Naive thymus-derived CD4-positive, alpha-beta T cell (primary cell): ENCODE measurements around the gene MARCHF3. TPM values are rescaled to one million over a fixed set of nuclear protein-coding genes. Genes with fewer than 3 reads are reported as not detected.

Source experiments
- ATAC-seq: fragments of 150-1000 bp; cut with Tn5 transposase; 2 replicates; pipeline ENCODE4 v1.10.0; 2021; ENCODE audit warnings: mild to moderate bottlenecking, moderate library complexity
- CTCF ChIA-PET: fragments of 350-600 bp; sonication (Branson Sonifier 250); formaldehyde crosslinking; loops from one replicate; lab custom pipeline; 2021; ENCODE audit warnings: antibody characterized with exemption; lab: Charles Lee
- POLR2A ChIA-PET: fragments of 350-600 bp; sonication (Branson Sonifier 250); formaldehyde crosslinking; loops from one replicate; lab custom pipeline; 2021; ENCODE audit warnings: antibody characterized with exemption, inconsistent platforms; lab: Charles Lee
- DNase-seq, 9 donors: peaks; one replicate each; pipeline versions ENCODE4 v3.0.0 to v3.0.0-alpha.2; 2020 to 2022; ENCODE audit warnings: mixed read lengths in 1 of 9
- H3K27ac ChIP-seq: one replicate; pipeline ENCODE4 v1.7.0; 2013; ENCODE audit warnings: mild to moderate bottlenecking, low read depth, low read length, moderate library complexity
- H3K27me3 ChIP-seq, 2 donors: one replicate each; pipeline ENCODE4 v1.7.0; 2013; ENCODE audit warnings: low read length in 2 of 2, mild to moderate bottlenecking in 2 of 2, moderate library complexity in 2 of 2; ENCODE audit not compliant: control insufficient read depth in 2 of 2, insufficient read depth in 2 of 2
- H3K36me3 ChIP-seq, 3 experiments: 1 replicate in 2 of 3; 2 replicates in 1 of 3; pipeline ENCODE4 v1.7.0; 2013; ENCODE audit warnings: low read length in 3 of 3, mild to moderate bottlenecking in 3 of 3, moderate library complexity in 1 of 3; ENCODE audit not compliant: insufficient read depth in 3 of 3, control insufficient read depth in 2 of 3
- H3K4me1 ChIP-seq, 2 donors: one replicate each; pipeline ENCODE4 v1.7.0; 2013; ENCODE audit warnings: low read length in 2 of 2, mild to moderate bottlenecking in 2 of 2, moderate library complexity in 1 of 2; ENCODE audit not compliant: control insufficient read depth in 2 of 2, insufficient read depth in 2 of 2
- H3K4me3 ChIP-seq: 2 replicates; pipeline ENCODE4 v1.7.0; 2013; ENCODE audit warnings: mild to moderate bottlenecking, low read length
- H3K9me3 ChIP-seq, 3 experiments: 1 replicate in 2 of 3; 2 replicates in 1 of 3; pipeline ENCODE4 v1.7.0; 2013; ENCODE audit warnings: low read length in 3 of 3; ENCODE audit not compliant: control insufficient read depth in 2 of 3
- H3K27ac Mint-ChIP-seq, 9 donors: one replicate each; pipeline ENCODE4 v1.8.0; 2020 to 2022; ENCODE audit warnings: mixed read lengths in 9 of 9, mild to moderate bottlenecking in 8 of 9, moderate library complexity in 5 of 9, inconsistent platforms in 2 of 9
- H3K27me3 Mint-ChIP-seq, 5 donors: one replicate each; pipeline ENCODE4 v1.8.0; 2021 to 2022; ENCODE audit warnings: mixed read lengths in 5 of 5, mild to moderate bottlenecking in 1 of 5
- H3K36me3 Mint-ChIP-seq, 5 donors: one replicate each; pipeline ENCODE4 v1.8.0; 2020 to 2022; ENCODE audit warnings: mixed read lengths in 5 of 5, mild to moderate bottlenecking in 3 of 5, inconsistent platforms in 1 of 5
- H3K4me1 Mint-ChIP-seq, 7 donors: one replicate each; pipeline ENCODE4 v1.8.0; 2020 to 2022; ENCODE audit warnings: mixed read lengths in 7 of 7, mild to moderate bottlenecking in 3 of 7, inconsistent platforms in 1 of 7
- H3K4me3 Mint-ChIP-seq, 10 donors: one replicate each; pipeline ENCODE4 v1.8.0; 2020 to 2022; ENCODE audit warnings: mild to moderate bottlenecking in 10 of 10, mixed read lengths in 10 of 10, moderate library complexity in 6 of 10, inconsistent platforms in 2 of 10
- H3K9me3 Mint-ChIP-seq, 11 donors: one replicate each; pipeline ENCODE4 v1.8.0; 2020 to 2022; ENCODE audit warnings: mixed read lengths in 11 of 11, mild to moderate bottlenecking in 4 of 11, inconsistent platforms in 1 of 11, moderate library complexity in 1 of 11
- intact Hi-C, 2 donors: fragments of 100-400 bp; cut with micrococcal nuclease; formaldehyde crosslinking; loops; one replicate each; pipeline ENCODE4 v1.15.1; 2023
- polyA plus RNA-seq, 2 donors: library from polyadenylated mRNA; unstranded; fragments of 300-500 nt; fragmentation: Illumina TruSeq; gene quantifications; one replicate each; pipeline ENCODE4 v1.2.3, GENCODE V29; 2021
- total RNA-seq, 6 experiments: library from RNA in 5 of 6; stranded (reverse) in 5 of 6; gene quantifications; 1 replicate in 5 of 6; 2 replicates in 1 of 6; pipeline ENCODE4 v1.2.3 and lab custom pipeline; 2021 to 2026

Gene MARCHF3
- total and polyA plus RNA-seq, 7 experiments from 2014 or later = 3.1 to 15.4 (median 13.0) TPM

DNA sequence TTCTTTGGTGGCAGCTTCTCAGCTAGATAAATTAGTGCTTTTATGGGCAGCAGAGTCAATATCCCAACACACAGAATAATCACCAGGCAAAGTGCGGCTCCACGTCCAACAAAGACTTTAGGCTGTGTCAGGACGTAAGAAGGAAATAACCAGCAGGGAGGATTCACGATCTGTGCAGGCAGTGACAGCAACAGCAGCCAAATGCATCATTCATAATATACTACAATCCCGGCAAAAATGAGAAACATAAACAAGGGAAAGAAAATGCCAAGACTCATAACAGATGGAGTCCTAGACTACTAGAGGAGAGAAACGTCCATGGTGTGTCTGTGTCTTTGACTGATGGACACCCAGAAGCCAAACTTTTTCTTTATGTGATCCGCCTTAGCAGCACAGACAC, 152.8 kb downstream of the MARCHF3 start:
- no peaks in the 10 kb centered on the region for H3K36me3 ChIP-seq
- H3K4me3 ChIP-seq = no peak overlapping the region
- peaks cover 0 to 1% (median 0%) of the 10 kb centered on the region in 7 donors for H3K4me1 Mint-ChIP-seq
- H3K4me1 ChIP-seq = no peaks in the 10 kb centered on the region
- H3K36me3 Mint-ChIP-seq = peaks cover 0 to 39% (median 13%) of the 10 kb centered on the region in 5 donors
- CTCF ChIA-PET = no interaction called here
- no peak overlapping the region for H3K27ac ChIP-seq
- intact Hi-C loops = no loop called here
- no peaks in the 10 kb centered on the region for H3K27me3 Mint-ChIP-seq
- H3K9me3 Mint-ChIP-seq = peaks cover 0 to 2% (median 0%) of the 10 kb centered on the region in 11 donors
- no peak overlapping the region for H3K27ac Mint-ChIP-seq
- DNase-seq = no peak
- ATAC-seq = no peak
- POLR2A ChIA-PET = interaction anchor here (0.6 to 1.5 kb wide), 3 partner anchors 25 to 192 kb away, joined by 4 to 7 read pairs (median 5); no protein-coding TSS in a partner anchor
- H3K27me3 ChIP-seq = no peaks in the 10 kb centered on the region
- H3K4me3 Mint-ChIP-seq = no peak overlapping the region
- H3K9me3 ChIP-seq = no peaks in the 10 kb centered on the region

DNA sequence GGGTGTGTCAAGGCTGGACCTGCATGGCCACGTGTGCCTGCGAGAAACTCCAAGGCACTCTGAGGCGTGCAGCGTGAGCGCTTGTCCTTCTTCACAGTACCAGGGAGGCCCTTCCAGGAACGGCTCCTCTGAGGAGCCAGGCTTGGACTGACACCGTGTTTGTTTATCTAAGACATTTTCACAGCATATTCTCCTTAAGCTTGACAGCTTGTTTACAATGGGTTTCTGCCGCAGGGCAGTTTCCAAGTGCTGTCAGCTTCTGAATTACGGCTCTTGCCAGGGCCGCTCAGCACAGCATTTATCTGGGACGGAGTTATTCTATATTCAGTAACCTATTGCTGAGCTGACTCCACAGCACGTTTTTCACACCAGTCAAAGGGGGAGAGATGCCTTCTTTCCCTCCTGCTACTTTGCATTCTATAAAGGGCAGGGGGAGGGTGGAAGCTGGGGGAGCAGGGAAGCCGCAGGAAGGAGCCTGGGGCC, 155.0 kb downstream of the MARCHF3 start:
- CTCF ChIA-PET = no interaction called here
- Histone ChIP-seq H3K36me3 (no peaks in the 10 kb centered on the region), H3K27me3 (no peaks in the 10 kb centered on the region), H3K4me3 (no peak overlapping the region), H3K27ac (no peak overlapping the region), H3K4me1 (no peaks in the 10 kb centered on the region), H3K9me3 (no peaks in the 10 kb centered on the region)
- no peak for DNase-seq
- no peak for ATAC-seq
- intact Hi-C loops = no loop called here
- Mint-ChIP-seq H3K27me3 (no peaks in the 10 kb centered on the region), H3K36me3 (peaks cover 0 to 45% (median 13%) of the 10 kb centered on the region in 5 donors), H3K27ac (peak overlapping the region in 1 of 9 donors; percentile 7), H3K9me3 (peaks cover 0 to 2% (median 0%) of the 10 kb centered on the region in 11 donors), H3K4me3 (no peak overlapping the region), H3K4me1 (peaks cover 0 to 1% (median 0%) of the 10 kb centered on the region in 7 donors)
- POLR2A ChIA-PET = no interaction called here

DNA sequence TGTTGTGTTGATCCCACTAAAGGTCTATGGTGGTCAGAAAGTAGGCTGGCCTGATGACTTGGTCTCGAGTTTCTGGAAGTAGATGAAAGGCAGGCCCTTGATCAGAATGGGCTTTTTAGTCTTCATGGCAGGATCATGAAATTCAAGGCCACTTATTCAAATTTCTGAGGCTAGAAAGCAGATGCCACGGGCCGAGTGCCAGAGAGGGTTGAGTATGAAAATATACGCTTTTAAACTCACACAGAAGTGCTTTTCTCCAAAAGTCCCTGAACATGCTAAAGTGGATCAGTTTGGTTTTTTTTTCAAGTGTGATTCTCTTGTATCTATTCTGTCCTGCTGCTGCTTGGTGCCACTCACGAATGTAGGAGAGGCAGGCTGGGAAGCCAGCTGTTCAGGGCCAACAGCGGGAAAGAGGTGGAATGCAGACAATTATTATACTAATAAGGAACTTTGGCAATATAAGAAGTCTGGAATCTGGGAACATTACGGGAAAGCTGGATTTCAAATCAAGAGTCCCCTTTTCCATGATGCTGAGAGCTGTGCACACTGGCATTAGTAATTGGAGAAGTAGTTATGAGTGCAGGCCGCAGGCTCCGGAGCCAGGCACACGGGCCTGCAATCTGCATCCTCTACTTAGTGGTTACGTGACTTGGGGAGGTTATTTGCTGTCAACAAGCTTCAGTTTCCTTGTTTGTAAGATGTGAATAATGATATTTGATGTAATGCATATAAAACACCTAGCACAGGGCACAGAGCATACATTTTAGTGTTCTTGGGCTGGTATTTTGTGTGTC, 157.6 kb downstream of the MARCHF3 start:
- Mint-ChIP-seq H3K4me1 (peaks cover 8 to 13% (median 11%) of the 10 kb centered on the region in 7 donors), H3K9me3 (no peaks in the 10 kb centered on the region), H3K4me3 (no peak overlapping the region), H3K36me3 (peaks cover 0 to 30% (median 10%) of the 10 kb centered on the region in 5 donors), H3K27ac (no peak overlapping the region), H3K27me3 (no peaks in the 10 kb centered on the region)
- POLR2A ChIA-PET = interaction anchor here (1.1 kb wide), 1 partner anchor 11 kb away, joined by 3 read pairs; no protein-coding TSS in a partner anchor
- Histone ChIP-seq H3K4me3 (no peak overlapping the region), H3K27ac (no peak overlapping the region), H3K27me3 (no peaks in the 10 kb centered on the region), H3K36me3 (no peaks in the 10 kb centered on the region), H3K9me3 (no peaks in the 10 kb centered on the region), H3K4me1 (peaks cover 0 to 12% of the 10 kb centered on the region in 2 donors)
- intact Hi-C loops = no loop called here
- CTCF ChIA-PET = no interaction called here
- DNase-seq (no peak), ATAC-seq (no peak)

DNA sequence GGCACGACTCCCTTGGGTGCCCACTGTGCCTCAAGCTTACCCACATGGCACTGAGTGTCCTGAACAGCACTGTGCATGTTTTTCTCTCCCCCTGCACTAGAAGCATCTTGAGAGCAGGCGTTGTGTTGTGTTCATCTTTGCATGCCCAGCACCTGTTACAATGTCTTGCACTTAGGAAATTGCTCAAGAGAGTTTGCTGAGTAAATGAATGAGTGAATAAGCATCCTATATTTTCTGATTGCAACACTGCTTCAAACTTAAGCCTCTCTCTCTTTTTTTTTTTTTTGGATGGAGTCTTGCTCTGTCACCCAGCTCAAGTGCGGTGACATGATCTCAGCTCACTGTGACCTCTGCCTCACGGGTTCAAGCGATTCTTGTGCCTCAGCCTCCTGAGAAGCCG, 158.9 kb downstream of the MARCHF3 start:
- no peak for DNase-seq
- no peak overlapping the region for H3K4me3 ChIP-seq
- intact Hi-C loops = no loop called here
- Mint-ChIP-seq H3K27me3 (no peaks in the 10 kb centered on the region), H3K4me3 (no peak overlapping the region), H3K36me3 (peaks cover 0 to 21% (median 5%) of the 10 kb centered on the region in 5 donors), H3K9me3 (no peaks in the 10 kb centered on the region), H3K4me1 (peaks cover 8 to 15% (median 11%) of the 10 kb centered on the region in 7 donors), H3K27ac (no peak overlapping the region)
- H3K27me3 ChIP-seq = no peaks in the 10 kb centered on the region
- no peaks in the 10 kb centered on the region for H3K9me3 ChIP-seq
- POLR2A ChIA-PET = no interaction called here
- CTCF ChIA-PET = no interaction called here
- no peaks in the 10 kb centered on the region for H3K36me3 ChIP-seq
- peaks cover 0 to 12% of the 10 kb centered on the region in 2 donors for H3K4me1 ChIP-seq
- ATAC-seq = no peak
- no peak overlapping the region for H3K27ac ChIP-seq

DNA sequence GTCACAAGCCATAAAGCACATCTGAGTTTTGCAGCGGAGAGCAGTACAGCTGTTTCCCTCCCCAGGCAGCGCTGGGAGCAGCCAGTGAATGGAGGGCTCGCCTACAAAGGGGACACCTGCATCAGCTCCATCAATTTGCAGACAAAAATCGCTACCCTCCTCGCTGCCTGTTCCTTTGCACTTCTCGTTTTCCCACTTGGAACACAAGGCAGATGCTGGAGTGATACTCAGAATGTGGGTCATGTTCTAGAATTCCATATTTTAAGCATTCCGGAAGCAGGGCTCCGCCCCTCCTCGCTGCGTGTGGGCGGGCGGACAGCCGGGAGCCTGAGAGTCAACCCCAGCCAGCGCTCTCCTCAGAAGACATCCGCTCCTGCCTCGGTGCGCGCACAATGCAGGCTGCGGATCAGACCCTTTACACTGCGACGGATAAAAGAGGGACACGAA, 161.3 kb downstream of the MARCHF3 start:
- no peaks in the 10 kb centered on the region for H3K9me3 ChIP-seq
- Mint-ChIP-seq H3K36me3 (peaks cover 0 to 19% (median 5%) of the 10 kb centered on the region in 5 donors), H3K27ac (peak overlapping the region in 6 of 9 donors; percentile 22 to 91 (median 76)), H3K4me1 (peaks cover 8 to 15% (median 11%) of the 10 kb centered on the region in 7 donors), H3K4me3 (peak overlapping the region; percentile 77 to 90 (median 86)), H3K9me3 (no peaks in the 10 kb centered on the region), H3K27me3 (no peaks in the 10 kb centered on the region)
- intact Hi-C loops = loop anchor here in 1 of 2 donors (2.0 kb wide), 1 partner anchor 16 kb away; no protein-coding TSS in a partner anchor
- DNase-seq (peak in 4 of 9 donors; percentile 34 to 45 (median 38)), ATAC-seq (peak; percentile 77)
- no peaks in the 10 kb centered on the region for H3K27me3 ChIP-seq
- peaks cover 0 to 12% of the 10 kb centered on the region in 2 donors for H3K4me1 ChIP-seq
- H3K36me3 ChIP-seq = no peaks in the 10 kb centered on the region
- ChIA-PET POLR2A (interaction anchor here (1.0 to 2.9 kb wide), 5 partner anchors 12 to 91 kb away, joined by 3 to 14 read pairs (median 5); no protein-coding TSS in a partner anchor), CTCF (no interaction called here)
- H3K4me3 ChIP-seq = peak overlapping the region; percentile 26
- H3K27ac ChIP-seq = no peak overlapping the region

DNA sequence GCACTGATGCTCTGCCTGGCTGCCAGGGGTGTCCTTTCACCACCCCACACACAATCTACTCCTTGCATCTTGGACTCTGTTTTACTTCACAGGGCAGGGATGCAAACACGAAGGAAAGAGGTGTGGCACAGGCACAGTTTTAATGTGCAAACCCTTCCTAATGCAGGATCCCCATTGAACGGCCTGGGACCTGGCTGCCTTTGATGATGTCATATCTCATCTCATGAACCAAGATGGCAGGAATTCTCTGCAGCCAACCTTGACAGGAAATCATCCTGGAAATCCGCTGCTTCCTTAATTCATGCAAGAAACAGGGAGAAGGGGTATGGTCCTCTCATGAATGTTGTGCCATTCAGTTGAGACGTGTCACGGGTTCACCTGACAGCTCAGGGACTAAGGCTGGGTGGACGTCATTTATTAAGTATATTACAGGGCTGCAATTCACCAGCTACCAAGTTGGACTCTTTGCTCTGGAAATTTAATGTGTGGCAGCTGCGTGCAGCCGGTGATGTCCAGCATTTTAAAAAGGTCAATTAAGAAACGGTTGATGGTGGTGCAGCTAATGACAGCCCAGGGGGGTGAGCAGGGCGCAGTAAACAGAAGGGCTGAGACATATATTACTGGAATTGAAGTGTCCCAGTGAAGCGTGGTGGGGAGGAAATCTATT, 161.9 kb downstream of the MARCHF3 start:
- H3K27ac ChIP-seq = no peak overlapping the region
- no peaks in the 10 kb centered on the region for H3K27me3 ChIP-seq
- peak overlapping the region; percentile 26 for H3K4me3 ChIP-seq
- ATAC-seq (no peak), DNase-seq (no peak)
- CTCF ChIA-PET = no interaction called here
- intact Hi-C loops = loop anchor here in 1 of 2 donors (2.0 kb wide), 1 partner anchor 16 kb away; no protein-coding TSS in a partner anchor
- Mint-ChIP-seq H3K4me1 (peaks cover 8 to 15% (median 11%) of the 10 kb centered on the region in 7 donors), H3K36me3 (peaks cover 0 to 16% (median 5%) of the 10 kb centered on the region in 5 donors), H3K9me3 (no peaks in the 10 kb centered on the region), H3K27me3 (no peaks in the 10 kb centered on the region), H3K27ac (peak overlapping the region in 4 of 9 donors; percentile 22 to 79 (median 70)), H3K4me3 (peak overlapping the region; percentile 77 to 90 (median 86))
- H3K9me3 ChIP-seq = no peaks in the 10 kb centered on the region
- peaks cover 0 to 12% of the 10 kb centered on the region in 2 donors for H3K4me1 ChIP-seq
- POLR2A ChIA-PET = interaction anchor here (0.7 to 2.9 kb wide), 5 partner anchors 15 to 91 kb away, joined by 3 to 14 read pairs (median 5); no protein-coding TSS in a partner anchor
- H3K36me3 ChIP-seq = no peaks in the 10 kb centered on the region
